Fibroblast of skin of abdomen (primary cell): ENCODE data around the gene MTA3.
A peak's percentile ranks its signal among the peaks of the same experiment; 100 is the strongest.
"Not testable (repeated sequence)": the region's sequence is repeated elsewhere in the genome, so short reads cannot be mapped to it uniquely, and the experiment has no call there.

Experiments used
- DNase-seq: peaks from one replicate; pipeline ENCODE4 v3.0.0-alpha.2; 2013

Gene MTA3

GRCh38 chr2:42613281-42614064, 45.0 kb downstream of the MTA3 start:
- no peak for DNase-seq

- DNase-seq, result no peak
Observed at GRCh38 chr2:42614838-42615237, 46.4 kb downstream of the MTA3 start.

DNA sequence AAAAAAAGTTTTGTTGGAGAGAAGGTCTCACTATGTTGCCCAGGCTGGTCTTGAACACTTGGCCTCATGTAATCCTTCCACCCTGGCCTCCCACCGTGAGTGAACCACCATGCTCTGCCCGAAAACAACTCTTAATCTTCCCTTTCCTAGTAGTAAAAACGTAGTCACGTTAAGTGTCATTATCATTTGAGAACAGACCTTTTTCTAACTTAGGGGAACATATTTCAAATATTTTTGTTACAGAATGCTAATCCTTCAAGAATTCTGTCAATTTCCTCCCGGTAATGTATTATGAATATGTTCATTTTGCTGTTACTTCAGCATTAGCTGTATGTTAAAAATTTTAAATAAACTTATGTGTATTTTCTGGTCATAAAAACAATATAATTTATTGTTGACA, 49.7 kb downstream of the MTA3 start:
- peak; percentile 28 for DNase-seq

DNA sequence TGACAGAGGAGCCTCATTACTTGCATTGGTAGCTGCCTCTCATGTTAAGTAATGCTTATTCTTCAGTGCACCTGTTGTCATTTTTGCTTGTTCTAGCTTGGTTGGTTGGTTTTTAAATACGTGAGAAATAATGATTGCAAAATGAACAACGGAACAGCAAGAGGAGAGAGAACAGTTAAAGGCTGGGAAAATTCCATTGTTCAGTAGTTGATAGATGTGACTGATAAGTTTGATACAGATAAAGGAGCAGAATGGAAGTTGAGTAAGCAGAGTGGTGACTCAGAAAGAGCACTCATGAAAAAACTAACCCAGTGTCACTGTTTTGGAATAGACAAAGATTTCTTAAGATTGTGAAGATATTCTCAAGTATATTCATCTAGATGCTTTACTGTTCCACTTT, 50.5 kb downstream of the MTA3 start:
- DNase-seq, result peak; percentile 49

- DNase-seq, result not testable (repeated sequence)
Observed at GRCh38 chr2:42621626-42622025, 53.2 kb downstream of the MTA3 start.

DNA sequence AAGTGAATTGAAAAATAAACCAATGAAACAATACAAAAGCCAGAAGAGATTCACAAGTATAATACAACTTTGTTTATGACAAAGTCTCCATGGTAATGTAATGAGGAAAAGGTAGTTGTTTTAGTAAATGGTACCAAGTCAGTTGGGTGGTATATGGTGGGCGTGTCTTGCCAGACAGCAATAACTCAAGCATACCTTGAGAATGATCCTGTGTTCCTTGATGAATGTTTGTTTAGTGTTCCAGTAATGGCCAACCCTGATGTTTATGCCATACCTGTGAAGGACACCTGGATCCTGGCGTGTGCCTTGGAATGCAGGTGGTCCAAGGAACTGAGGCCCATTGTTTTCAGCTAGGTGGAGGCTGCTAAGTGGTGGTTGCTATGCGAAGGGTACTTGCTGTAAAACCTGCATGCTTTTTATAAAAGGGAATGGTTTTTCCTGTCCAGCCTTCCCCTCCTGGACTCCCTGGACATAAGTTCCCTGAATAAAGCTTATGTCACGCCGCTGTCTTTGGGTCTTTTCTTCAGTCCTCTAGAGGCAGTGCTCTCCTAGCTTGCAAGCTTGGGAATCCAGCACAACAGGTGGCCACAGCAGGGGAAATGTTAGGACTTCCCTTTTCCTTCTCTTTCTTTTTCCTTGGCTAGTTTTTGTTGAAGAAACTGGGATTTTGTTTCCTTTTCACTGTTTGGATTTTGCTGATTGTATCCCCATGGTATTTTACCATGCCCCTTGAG, 54.7 kb downstream of the MTA3 start:
- no peak for DNase-seq

GRCh38 chr2:42624047-42624446, 55.6 kb downstream of the MTA3 start:
- DNase-seq, result no peak

DNA sequence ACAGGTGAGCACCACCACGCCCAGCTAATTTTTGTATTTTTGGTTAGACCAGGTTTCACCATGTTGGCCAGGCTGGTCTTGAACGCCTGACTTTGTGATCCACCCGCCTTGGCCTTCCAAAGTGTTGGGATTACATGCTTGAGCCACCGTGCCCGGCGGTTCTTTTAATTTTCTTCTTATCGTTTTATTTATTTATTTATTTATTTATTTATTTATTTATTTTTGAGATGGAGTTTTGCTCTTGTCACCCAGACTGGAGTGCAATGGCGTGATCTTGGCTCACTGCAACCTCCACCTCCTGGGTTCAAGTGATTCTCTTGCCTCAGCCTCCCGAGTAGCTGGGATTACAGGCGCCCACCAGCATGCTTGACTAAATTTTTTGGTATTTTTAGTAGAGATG, 59.6 kb downstream of the MTA3 start:
- not testable (repeated sequence) for DNase-seq

- no peak for DNase-seq
Observed at GRCh38 chr2:42636934-42637333, 68.5 kb downstream of the MTA3 start.

DNA sequence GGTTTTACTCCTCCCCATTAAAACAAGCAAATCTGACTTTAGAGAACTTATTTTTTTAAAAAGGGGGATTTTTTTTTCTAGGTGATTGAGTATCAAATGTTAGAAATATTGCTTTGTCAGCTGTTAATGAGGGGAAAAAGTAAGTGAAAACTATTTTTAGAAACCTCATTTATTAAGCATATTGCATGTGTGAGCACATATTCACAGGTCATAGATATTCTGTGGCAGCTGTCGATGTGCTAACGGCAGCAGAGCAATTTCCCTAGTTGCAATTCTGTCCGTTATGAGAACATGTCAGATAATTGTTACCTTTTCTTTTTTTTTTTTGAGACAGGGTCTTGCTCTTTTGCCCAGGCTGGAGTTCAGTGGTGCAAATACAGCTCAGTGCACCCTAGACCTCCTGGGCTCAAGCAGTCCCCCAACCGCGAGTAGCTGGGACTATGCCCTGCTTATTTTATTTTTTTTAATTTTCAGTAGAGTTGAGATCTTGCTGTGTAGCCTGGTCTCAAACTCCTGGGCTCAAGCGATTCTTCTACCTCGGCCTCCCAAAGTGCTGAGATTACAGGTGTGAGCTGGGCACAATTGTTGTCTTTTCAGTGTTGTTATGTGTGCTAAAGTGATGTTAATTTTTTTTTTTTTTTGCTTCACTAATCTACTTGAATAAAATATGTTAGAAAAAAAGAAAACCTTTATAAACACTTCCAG, 69.8 kb downstream of the MTA3 start:
- no peak for DNase-seq

- no peak for DNase-seq
Observed at GRCh38 chr2:42639340-42640077, 71.1 kb downstream of the MTA3 start.

DNA sequence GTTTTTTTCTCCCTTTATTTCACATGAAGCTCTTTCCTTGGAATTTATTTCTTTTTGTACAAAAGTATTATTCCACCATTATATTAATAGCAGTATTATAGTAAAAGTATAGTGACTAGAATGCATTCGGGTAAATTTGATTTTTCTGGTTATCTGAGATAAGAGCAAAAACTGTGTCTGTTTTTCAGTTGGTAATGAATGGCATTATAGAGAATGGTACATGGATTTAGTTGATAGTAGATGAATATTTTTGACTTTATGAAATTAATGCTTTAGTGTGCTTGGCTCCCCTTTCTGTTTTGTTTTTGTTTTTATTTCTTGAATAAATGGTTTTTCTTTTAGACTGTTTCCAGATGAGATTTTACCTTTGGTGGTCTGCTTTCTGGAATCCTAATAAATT, 71.8 kb downstream of the MTA3 start:
- no peak for DNase-seq

DNA sequence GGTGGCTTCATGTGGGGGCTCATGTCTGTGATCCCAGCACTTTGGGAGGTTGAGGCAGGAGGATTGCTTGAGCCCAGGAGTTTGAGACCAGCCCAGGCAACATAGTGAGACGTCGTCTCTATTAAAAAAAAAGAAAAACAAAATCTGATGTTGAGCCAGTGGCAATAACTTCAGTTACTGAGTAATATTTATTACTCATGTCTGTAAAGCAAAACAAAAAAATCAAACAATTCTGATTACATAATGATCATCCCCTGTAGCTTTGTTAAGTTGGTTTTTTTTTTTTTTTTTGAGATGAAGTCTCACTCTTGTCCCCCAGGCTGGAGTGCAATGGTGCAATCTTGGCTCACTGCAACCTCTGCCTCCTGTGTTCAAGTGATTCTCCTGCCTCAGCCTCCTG, 73.9 kb downstream of the MTA3 start:
- DNase-seq, result not testable (repeated sequence)

DNA sequence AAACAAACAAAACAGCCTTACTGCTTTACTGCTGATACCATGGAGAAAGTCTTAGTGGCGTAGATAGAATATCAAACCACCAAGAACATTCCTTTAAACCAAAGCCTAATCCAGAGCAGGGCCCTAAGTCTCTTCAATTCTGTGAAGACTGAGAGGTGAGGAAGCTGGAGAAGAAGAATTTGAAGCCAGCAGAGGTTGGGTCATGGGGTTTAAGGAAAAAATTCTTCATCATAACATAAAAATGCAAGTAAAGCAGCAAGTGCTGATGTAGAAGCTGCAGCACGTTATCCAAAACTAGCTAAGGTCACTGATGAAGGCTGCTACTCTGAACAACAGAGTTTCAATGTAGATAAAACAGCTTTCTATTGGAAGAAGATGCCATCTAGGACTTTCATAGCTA, 77.1 kb downstream of the MTA3 start:
- no peak for DNase-seq

- no peak for DNase-seq
Observed at GRCh38 chr2:42648796-42649195, 80.4 kb downstream of the MTA3 start.

GRCh38 chr2:42651057-42651456, 82.6 kb downstream of the MTA3 start:
- no peak for DNase-seq

DNA sequence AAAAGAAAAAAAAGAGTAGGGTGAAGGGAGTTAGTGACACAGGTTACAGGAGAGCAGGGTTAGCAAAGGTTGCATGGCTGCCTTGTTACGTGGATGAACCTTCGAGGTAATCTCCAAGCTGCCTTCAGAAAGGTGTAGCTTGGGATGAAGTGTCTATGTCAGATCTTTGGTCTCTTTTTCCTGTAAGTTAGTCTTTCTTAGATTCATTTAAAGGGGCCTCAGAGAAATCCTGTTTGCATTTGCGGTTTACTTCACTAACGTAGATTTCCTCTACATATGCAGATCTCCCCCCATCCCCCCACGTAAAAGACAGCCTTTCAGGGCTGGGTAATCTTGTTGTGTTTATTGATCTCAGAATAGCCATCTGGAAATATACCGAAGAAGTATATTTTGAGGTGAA, 83.7 kb downstream of the MTA3 start:
- DNase-seq, result no peak

- no peak for DNase-seq
Observed at GRCh38 chr2:42653039-42653438, 84.6 kb downstream of the MTA3 start.

DNA sequence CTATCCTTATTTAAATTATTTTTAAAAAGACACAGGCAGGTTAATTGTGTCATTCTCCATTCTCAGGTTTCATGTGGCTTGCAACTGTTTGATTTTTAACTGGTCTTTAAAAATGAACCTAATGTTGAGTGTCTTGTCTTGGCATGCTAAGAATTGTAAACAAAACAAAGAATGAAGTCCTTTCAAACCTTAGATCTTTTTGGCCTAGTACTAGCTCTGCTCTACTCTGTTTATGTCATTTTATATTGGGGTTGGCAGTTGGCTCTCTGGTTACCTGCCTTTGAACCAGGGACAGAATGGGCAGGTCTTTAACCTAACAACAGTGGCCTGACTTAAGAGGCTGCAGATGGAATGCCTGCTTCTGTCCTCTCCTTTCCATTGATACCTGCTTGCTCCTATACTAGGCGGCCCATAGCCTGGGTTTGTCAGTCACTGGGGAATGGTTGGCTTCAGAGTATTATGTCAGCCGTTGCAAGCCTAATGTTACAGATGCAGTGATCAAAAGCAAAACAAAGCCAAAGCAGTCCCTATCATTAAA, 85.5 kb downstream of the MTA3 start:
- no peak for DNase-seq

DNA sequence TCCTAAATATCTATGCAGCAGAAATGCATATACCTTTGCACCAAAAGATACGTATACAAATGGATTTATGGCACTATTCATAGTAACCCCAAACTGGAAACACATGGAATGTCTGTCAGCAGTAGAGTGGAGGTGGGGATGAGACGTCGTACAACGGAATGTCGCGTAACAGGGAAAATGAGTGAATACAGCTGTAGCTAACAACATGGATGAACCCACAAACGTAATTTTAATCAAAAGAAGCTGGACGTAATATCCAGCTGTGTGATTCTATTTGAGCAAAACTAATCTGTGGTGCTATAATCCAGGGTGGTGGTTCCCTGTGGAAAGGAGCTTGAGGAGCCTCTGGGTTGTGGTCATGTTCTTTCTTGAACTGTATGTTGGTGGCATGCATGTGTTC, 89.9 kb downstream of the MTA3 start:
- peak; percentile 53 for DNase-seq

GRCh38 chr2:42659609-42660008, 91.2 kb downstream of the MTA3 start:
- peak; percentile 2 for DNase-seq

GRCh38 chr2:42663106-42663780, 94.8 kb downstream of the MTA3 start:
- DNase-seq, result peak; percentile 66
